ENCODE measurements around the gene FBXL7.

DNA sequence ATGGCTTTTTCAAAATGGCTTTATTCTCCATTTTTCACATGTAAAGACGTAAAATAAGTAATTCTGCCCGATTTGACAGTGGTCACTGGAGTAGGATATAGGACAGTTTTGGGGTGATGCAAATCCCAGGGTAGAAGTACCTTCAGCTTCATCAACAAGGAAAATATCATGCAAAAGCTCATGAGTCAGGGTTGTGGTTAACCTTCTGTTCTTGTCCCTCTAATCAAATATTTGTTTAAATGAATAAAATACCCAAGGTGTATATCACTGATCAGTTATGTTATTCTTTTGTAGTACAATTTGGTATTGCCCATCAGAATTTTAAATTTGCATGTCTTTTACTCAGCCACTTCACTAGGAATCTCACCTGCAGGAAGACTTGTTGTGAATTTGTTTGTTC lies 40.0 kb downstream of the FBXL7 start:
- TF ChIP-seq EZH2 (IDR thresholded peaks at IDR 0.05; ENCODE audit: low read depth, unreplicated experiment): no peak
- TF ChIP-seq, protein P1, sequence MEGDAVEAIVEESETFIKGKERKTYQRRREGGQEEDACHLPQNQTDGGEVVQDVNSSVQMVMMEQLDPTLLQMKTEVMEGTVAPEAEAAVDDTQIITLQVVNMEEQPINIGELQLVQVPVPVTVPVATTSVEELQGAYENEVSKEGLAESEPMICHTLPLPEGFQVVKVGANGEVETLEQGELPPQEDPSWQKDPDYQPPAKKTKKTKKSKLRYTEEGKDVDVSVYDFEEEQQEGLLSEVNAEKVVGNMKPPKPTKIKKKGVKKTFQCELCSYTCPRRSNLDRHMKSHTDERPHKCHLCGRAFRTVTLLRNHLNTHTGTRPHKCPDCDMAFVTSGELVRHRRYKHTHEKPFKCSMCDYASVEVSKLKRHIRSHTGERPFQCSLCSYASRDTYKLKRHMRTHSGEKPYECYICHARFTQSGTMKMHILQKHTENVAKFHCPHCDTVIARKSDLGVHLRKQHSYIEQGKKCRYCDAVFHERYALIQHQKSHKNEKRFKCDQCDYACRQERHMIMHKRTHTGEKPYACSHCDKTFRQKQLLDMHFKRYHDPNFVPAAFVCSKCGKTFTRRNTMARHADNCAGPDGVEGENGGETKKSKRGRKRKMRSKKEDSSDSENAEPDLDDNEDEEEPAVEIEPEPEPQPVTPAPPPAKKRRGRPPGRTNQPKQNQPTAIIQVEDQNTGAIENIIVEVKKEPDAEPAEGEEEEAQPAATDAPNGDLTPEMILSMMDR (conservative IDR thresholded peaks at IDR 0.05; ENCODE audit: low read depth in 2 of 2): no peak
- no peak for TF ChIP-seq POLR2AphosphoS5 (IDR thresholded peaks at IDR 0.05; ENCODE audit: low read depth)
- TF ChIP-seq, protein P2, sequence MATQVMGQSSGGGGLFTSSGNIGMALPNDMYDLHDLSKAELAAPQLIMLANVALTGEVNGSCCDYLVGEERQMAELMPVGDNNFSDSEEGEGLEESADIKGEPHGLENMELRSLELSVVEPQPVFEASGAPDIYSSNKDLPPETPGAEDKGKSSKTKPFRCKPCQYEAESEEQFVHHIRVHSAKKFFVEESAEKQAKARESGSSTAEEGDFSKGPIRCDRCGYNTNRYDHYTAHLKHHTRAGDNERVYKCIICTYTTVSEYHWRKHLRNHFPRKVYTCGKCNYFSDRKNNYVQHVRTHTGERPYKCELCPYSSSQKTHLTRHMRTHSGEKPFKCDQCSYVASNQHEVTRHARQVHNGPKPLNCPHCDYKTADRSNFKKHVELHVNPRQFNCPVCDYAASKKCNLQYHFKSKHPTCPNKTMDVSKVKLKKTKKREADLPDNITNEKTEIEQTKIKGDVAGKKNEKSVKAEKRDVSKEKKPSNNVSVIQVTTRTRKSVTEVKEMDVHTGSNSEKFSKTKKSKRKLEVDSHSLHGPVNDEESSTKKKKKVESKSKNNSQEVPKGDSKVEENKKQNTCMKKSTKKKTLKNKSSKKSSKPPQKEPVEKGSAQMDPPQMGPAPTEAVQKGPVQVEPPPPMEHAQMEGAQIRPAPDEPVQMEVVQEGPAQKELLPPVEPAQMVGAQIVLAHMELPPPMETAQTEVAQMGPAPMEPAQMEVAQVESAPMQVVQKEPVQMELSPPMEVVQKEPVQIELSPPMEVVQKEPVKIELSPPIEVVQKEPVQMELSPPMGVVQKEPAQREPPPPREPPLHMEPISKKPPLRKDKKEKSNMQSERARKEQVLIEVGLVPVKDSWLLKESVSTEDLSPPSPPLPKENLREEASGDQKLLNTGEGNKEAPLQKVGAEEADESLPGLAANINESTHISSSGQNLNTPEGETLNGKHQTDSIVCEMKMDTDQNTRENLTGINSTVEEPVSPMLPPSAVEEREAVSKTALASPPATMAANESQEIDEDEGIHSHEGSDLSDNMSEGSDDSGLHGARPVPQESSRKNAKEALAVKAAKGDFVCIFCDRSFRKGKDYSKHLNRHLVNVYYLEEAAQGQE (IDR thresholded peaks at IDR 0.05; ENCODE audit: unreplicated experiment): no peak
- TF ChIP-seq EZH2phosphoT487 (IDR thresholded peaks at IDR 0.05; ENCODE audit: unreplicated experiment): no peak
- TF ChIP-seq CREB1 (CRISPR knock-in tag; IDR thresholded peaks at IDR 0.05; ENCODE audit: low read depth): no peak
- TF ChIP-seq STAT1 (IDR thresholded peaks at IDR 0.05; ENCODE audit: unreplicated experiment): no peak
